ENCODE results near the gene TTLL11.

TTLL11 gene

GRCh38 chr9:122036408-122036807, 56.7 kb downstream of the TTLL11 start:
- no peak for TF ChIP-seq CTCF (IDR thresholded peaks at IDR 0.05; ENCODE audit: extremely low read depth, missing control alignments)
- DNase-seq (ENCODE audit: low spot score) = no peak

DNA sequence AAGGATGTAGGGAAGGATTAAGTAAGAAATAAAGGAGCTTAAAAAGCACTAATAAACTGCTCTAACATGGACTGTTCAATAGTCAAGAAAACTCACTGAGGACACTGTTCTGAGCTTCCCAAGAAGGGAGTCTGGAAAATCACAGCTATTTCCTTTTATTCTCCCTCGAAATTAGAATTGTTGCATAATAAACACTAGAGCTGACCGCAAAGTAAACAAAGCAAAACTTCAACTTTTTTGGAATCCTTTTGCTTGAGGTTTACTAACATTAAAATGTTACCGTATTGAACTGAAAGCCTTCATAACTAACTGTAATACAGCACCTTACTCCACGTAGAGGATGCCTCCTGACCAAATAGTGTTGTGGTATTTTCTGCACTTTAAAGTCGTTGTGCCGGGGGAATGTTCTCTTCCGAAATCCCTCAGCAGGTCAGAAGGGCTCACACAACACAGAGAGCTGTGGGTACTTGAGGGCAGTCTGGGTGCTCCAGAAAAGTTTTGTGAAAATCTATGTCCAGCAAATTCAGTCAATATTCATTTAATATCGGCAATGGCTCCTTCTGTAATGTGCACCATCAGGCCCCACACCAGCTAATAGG, 59.2 kb downstream of the TTLL11 start:
- no peak for DNase-seq (ENCODE audit: low spot score)
- no peak for TF ChIP-seq CTCF (IDR thresholded peaks at IDR 0.05; ENCODE audit: extremely low read depth, missing control alignments)

DNA sequence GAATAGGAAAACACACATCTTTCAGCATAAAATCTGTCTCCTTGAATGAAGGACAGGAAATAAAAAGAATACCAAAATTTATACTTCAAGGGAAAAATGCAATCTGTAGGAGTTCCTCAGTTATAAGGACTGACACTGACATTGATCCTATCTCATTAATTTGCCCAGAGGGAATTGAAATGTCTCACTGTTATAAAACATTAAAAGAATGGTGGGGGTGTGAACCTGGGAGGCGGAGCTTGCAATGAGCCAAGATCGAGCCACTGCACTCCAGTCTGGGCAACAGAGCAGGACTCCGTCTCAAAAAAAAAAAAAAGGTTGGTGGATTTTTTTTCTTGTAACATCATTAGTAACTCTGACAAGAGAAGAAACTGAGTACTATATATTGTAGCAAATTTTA, 60.8 kb downstream of the TTLL11 start:
- no peak for DNase-seq (ENCODE audit: low spot score)

DNA sequence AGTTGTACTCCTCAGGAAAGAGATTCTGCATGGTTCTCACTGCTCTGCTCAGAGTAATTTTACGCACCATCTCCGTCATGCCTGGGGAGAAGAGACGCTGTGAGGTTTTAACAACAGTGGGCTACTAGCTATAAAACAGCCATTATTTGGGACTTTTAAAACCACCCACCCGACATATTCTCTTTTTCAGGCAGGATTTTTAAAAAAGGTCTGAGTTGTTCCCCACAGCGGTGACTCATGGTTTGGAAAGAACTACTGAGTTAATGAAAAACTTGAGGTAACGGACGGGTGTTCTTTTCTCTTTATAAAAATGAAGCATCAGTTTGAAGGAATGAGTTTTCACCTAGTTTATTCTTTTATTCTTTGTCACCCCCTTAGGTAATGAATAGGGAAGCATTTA, 61.3 kb downstream of the TTLL11 start:
- no peak for DNase-seq (ENCODE audit: low spot score)
- no peak for TF ChIP-seq CTCF (IDR thresholded peaks at IDR 0.05; ENCODE audit: extremely low read depth, missing control alignments)

More for the DNA sequence above, 60.8 kb downstream of the TTLL11 start:
- TF ChIP-seq CTCF (IDR thresholded peaks at IDR 0.05; ENCODE audit: extremely low read depth, missing control alignments) = no peak

DNA sequence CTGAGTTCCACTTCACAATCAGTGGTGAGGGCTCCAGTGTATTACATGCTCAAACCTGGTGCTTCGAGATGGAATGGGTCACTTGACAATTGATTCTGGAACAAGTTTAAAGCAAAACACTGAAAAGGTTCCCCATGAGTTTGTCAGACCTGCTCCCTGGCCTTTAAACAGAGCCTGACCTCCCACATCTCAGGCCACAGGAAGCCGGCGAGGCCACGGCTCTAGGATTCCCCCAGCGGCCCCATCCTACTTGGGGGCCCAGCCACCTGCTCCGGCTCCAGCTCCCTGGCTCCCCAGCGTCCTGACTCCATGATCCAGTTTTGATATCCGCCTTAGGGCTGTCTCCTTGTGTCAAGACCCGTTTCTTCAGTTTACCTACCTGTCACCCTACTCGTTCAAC, 62.0 kb downstream of the TTLL11 start:
- DNase-seq (ENCODE audit: low spot score) = no peak
- no peak for TF ChIP-seq CTCF (IDR thresholded peaks at IDR 0.05; ENCODE audit: extremely low read depth, missing control alignments)

DNA sequence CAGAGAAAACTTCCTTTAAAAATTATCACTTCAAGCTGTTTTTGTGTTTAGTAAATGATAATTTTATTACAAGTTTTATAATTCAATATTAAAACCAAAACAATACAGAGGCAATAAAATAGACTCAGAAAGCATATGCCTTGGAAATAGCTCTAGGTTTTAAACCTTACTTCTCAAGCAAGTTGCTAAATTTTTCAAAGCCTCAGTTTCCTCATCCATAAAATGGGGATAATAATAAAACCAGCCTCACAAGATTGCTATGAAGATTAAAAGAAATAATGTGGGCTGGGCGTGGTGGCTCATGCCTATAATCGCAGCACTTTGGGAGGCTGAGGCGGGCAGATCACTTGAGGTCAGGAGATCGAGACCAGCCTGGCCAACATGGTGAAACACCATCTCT, 62.8 kb downstream of the TTLL11 start:
- no peak for TF ChIP-seq CTCF (IDR thresholded peaks at IDR 0.05; ENCODE audit: extremely low read depth, missing control alignments)
- DNase-seq (ENCODE audit: low spot score) = no peak

GRCh38 chr9:122029898-122030297, 63.2 kb downstream of the TTLL11 start:
- no peak for TF ChIP-seq CTCF (IDR thresholded peaks at IDR 0.05; ENCODE audit: extremely low read depth, missing control alignments)
- no peak for DNase-seq (ENCODE audit: low spot score)
